Measurements from ENCODE around the gene NADSYN1. TPM values are rescaled to one million over a fixed set of nuclear protein-coding genes. Genes with fewer than 3 reads are reported as not detected.

The NADSYN1 gene
- total RNA-seq, 2 experiments from 2014 or later: 70.9 to 122 TPM

GRCh38 chr11:71406681-71407080, 46.3 kb upstream of the NADSYN1 start:
- Histone ChIP-seq H3K9me2 (ENCODE audit: insufficient read depth, low read length) (no peaks in the 10 kb centered on the region), H3K79me2 (ENCODE audit: insufficient read depth, low read depth, low read length) (no peaks in the 10 kb centered on the region), H3K9me3 (ENCODE audit: low read length) (no peaks in the 10 kb centered on the region), H3K4me3 (ENCODE audit: low read depth, low read length, poor library complexity, severe bottlenecking) (no peak overlapping the region), H3K36me3 (ENCODE audit: insufficient read depth, low read length) (no peaks in the 10 kb centered on the region), H2AFZ (ENCODE audit: low read length) (peak overlapping the region; percentile 72), H3K27ac (ENCODE audit: low read depth, low read length, poor library complexity, severe bottlenecking) (no peak overlapping the region), H3K4me1 (ENCODE audit: insufficient read depth, low read length, poor library complexity, severe bottlenecking) (peaks cover 26% of the 10 kb centered on the region), H3K4me2 (ENCODE audit: low read length) (peak overlapping the region; percentile 47), H4K20me1 (ENCODE audit: insufficient read depth, low read length) (no peaks in the 10 kb centered on the region)
- no TSS peak for BruUV-seq (replicated peaks)
- peak; percentile 68 for DNase-seq (ENCODE audit: low spot score)
- POLR2A ChIA-PET: interaction anchor here (0.6 to 2.0 kb wide), 6 partner anchors 10 to 38 kb away, joined by 3 to 6 read pairs (median 5); no protein-coding TSS in a partner anchor
- TF ChIP-seq EZH2phosphoT487 (IDR thresholded peaks at IDR 0.05; ENCODE audit: borderline replicate concordance, low read depth, low read length) (no peak), CTCF (conservative IDR thresholded peaks at IDR 0.05; ENCODE audit: low read length) (no peak)
- CTCF ChIA-PET (ENCODE audit: unreplicated experiment): interaction anchor here (0.7 to 1.0 kb wide), 2 partner anchors 9 kb away, joined by 3 to 5 read pairs; no protein-coding TSS in a partner anchor
- intact Hi-C loops (cut with micrococcal nuclease; ENCODE audit: unreplicated experiment): no loop called here

GRCh38 chr11:71407356-71407755, 45.6 kb upstream of the NADSYN1 start:
- H3K4me2 ChIP-seq (ENCODE audit: low read length): peak overlapping the region; percentile 47; the same call in 1 of the 2 replicates
- no peak for DNase-seq (ENCODE audit: low spot score)
- TF ChIP-seq EZH2phosphoT487 (IDR thresholded peaks at IDR 0.05; ENCODE audit: borderline replicate concordance, low read depth, low read length) (no peak), CTCF (conservative IDR thresholded peaks at IDR 0.05; ENCODE audit: low read length) (no peak)
- H3K36me3 ChIP-seq (ENCODE audit: insufficient read depth, low read length): no peaks in the 10 kb centered on the region
- intact Hi-C loops (cut with micrococcal nuclease; ENCODE audit: unreplicated experiment): no loop called here
- BruUV-seq (replicated peaks): no TSS peak
- peaks cover 26% of the 10 kb centered on the region for H3K4me1 ChIP-seq (ENCODE audit: insufficient read depth, low read length, poor library complexity, severe bottlenecking)
- no peaks in the 10 kb centered on the region for H3K9me2 ChIP-seq (ENCODE audit: insufficient read depth, low read length)
- CTCF ChIA-PET (ENCODE audit: unreplicated experiment): no interaction called here
- no peaks in the 10 kb centered on the region for H3K9me3 ChIP-seq (ENCODE audit: low read length)
- H2AFZ ChIP-seq (ENCODE audit: low read length): peak overlapping the region; percentile 72; the same call in 1 of the 2 replicates
- no peaks in the 10 kb centered on the region for H3K79me2 ChIP-seq (ENCODE audit: insufficient read depth, low read depth, low read length)
- H4K20me1 ChIP-seq (ENCODE audit: insufficient read depth, low read length): no peaks in the 10 kb centered on the region
- POLR2A ChIA-PET: interaction anchor here (1.0 to 1.3 kb wide), 2 partner anchors 10 to 45 kb away, joined by 3 to 6 read pairs; partner anchors contain the start of gene NADSYN1
- H3K4me3 ChIP-seq (ENCODE audit: low read depth, low read length, poor library complexity, severe bottlenecking): no peak overlapping the region
- no peak overlapping the region for H3K27ac ChIP-seq (ENCODE audit: low read depth, low read length, poor library complexity, severe bottlenecking)

- H2AFZ ChIP-seq (ENCODE audit: low read length): no peak overlapping the region
- H3K4me3 ChIP-seq (ENCODE audit: low read depth, low read length, poor library complexity, severe bottlenecking): no peak overlapping the region
- no peaks in the 10 kb centered on the region for H3K9me3 ChIP-seq (ENCODE audit: low read length)
- CTCF ChIA-PET (ENCODE audit: unreplicated experiment): no interaction called here
- DNase-seq (ENCODE audit: low spot score): no peak
- no peaks in the 10 kb centered on the region for H3K9me2 ChIP-seq (ENCODE audit: insufficient read depth, low read length)
- H3K4me2 ChIP-seq (ENCODE audit: low read length): no peak overlapping the region
- H3K79me2 ChIP-seq (ENCODE audit: insufficient read depth, low read depth, low read length): no peaks in the 10 kb centered on the region
- intact Hi-C loops (cut with micrococcal nuclease; ENCODE audit: unreplicated experiment): no loop called here
- POLR2A ChIA-PET: interaction anchor here (1.0 kb wide), 1 partner anchor 36 kb away, joined by 3 read pairs; no protein-coding TSS in a partner anchor
- no peaks in the 10 kb centered on the region for H4K20me1 ChIP-seq (ENCODE audit: insufficient read depth, low read length)
- no peaks in the 10 kb centered on the region for H3K36me3 ChIP-seq (ENCODE audit: insufficient read depth, low read length)
- H3K27ac ChIP-seq (ENCODE audit: low read depth, low read length, poor library complexity, severe bottlenecking): no peak overlapping the region
- peaks cover 26% of the 10 kb centered on the region for H3K4me1 ChIP-seq (ENCODE audit: insufficient read depth, low read length, poor library complexity, severe bottlenecking)
- TF ChIP-seq EZH2phosphoT487 (IDR thresholded peaks at IDR 0.05; ENCODE audit: borderline replicate concordance, low read depth, low read length) (no peak), CTCF (conservative IDR thresholded peaks at IDR 0.05; ENCODE audit: low read length) (no peak)
- no TSS peak for BruUV-seq (replicated peaks)
These were observed 44.2 kb upstream of the NADSYN1 start for GRCh38 chr11:71408826-71409225.
